GM12878 (cell line): ENCODE results near the gene CHST15. TPM values are rescaled to one million over a fixed set of nuclear protein-coding genes. Genes with fewer than 3 reads are reported as not detected.

Source experiments
- ATAC-seq: fragments of 200-7000 bp; cut with Tn5 transposase; 3 replicates; pipeline ENCODE4 v1.9.1; 2020; ENCODE audit warnings: mild to moderate bottlenecking, moderate library complexity
- BruUV-seq: library from RNA; stranded (reverse); fragments of 400-500 nt; replicated peaks from 2 replicates; lab custom pipeline; 2021; lab: Mats Ljungman, UMichigan
- CTCF ChIA-PET: fragments of 300-600 bp; sonication (Branson Sonifier 250); formaldehyde crosslinking; extraction: SDS; loops from one replicate; lab custom pipeline; 2021; ENCODE audit warnings: inconsistent platforms; lab: Yijun Ruan, JAX
- POLR2A ChIA-PET: fragments of 350-600 bp; formaldehyde crosslinking; extraction: SDS; loops from one replicate; lab custom pipeline; 2021; ENCODE audit warnings: inconsistent platforms; lab: Charles Lee
- RAD21 ChIA-PET: fragments of 300-600 bp; sonication (Branson Sonifier 250); formaldehyde crosslinking; loops from one replicate; lab custom pipeline; 2023; ENCODE audit warnings: antibody characterized with exemption; ENCODE audit not compliant: unreplicated experiment; lab: Charles Lee
- SMC1A ChIA-PET: fragments of 300-600 bp; sonication (Branson Sonifier 250); formaldehyde crosslinking; loops from one replicate; lab custom pipeline; 2023; ENCODE audit not compliant: unreplicated experiment, uncharacterized antibody; lab: Charles Lee
- DNase-seq: peaks from one replicate; pipeline ENCODE4 v3.0.0-alpha.2; 2011; ENCODE audit warnings: low read depth, low spot score
- FAIRE-seq: peaks from 3 replicates; lab custom pipeline; 2011; peaks lifted over from hg19 to GRCh38; lab: Jason Lieb, UNC
- H2AFZ ChIP-seq: 2 replicates; pipeline ENCODE4 v1.6.0; 2011; ENCODE audit warnings: low read depth, low read length, control low read depth; ENCODE audit not compliant: control insufficient read depth
- H3K27ac ChIP-seq: 2 replicates; pipeline ENCODE4 v1.5.1; 2011; ENCODE audit warnings: control low read depth; ENCODE audit not compliant: control insufficient read depth, insufficient read depth
- H3K27me3 ChIP-seq, 2 experiments: replicated peaks in 1 of 2; 2 replicates each; pipeline versions ENCODE4 v1.6.0 to v1.6.1; 2011; ENCODE audit warnings: low read length in 1 of 2; ENCODE audit not compliant: control insufficient read depth in 2 of 2, insufficient read depth in 2 of 2
- H3K36me3 ChIP-seq, 2 experiments: 2 replicates each; pipeline ENCODE4 v1.5.1; 2011; ENCODE audit warnings: low read length in 1 of 2; ENCODE audit not compliant: control insufficient read depth in 2 of 2, insufficient read depth in 2 of 2
- H3K4me1 ChIP-seq: 2 replicates; pipeline ENCODE4 v1.6.1; 2011; ENCODE audit warnings: mild to moderate bottlenecking, low read length, moderate library complexity, mixed read lengths; ENCODE audit not compliant: control insufficient read depth, insufficient read depth
- H3K4me2 ChIP-seq: 2 replicates; pipeline ENCODE4 v1.6.0; 2011; ENCODE audit warnings: control low read depth; ENCODE audit not compliant: control insufficient read depth, insufficient read depth
- H3K4me3 ChIP-seq: fragments of 200-600 bp; sonication (generic); 2 replicates; pipeline ENCODE4 v1.5.1; 2016
- H3K79me2 ChIP-seq: 2 replicates; pipeline ENCODE4 v1.6.0; 2011; ENCODE audit warnings: low read length; ENCODE audit not compliant: control insufficient read depth, insufficient read depth
- H3K9ac ChIP-seq: 2 replicates; pipeline ENCODE4 v1.8.0; 2011; ENCODE audit warnings: low read length, control low read depth, mixed read lengths; ENCODE audit not compliant: control insufficient read depth, insufficient read depth
- H3K9me3 ChIP-seq: replicated peaks from 3 replicates; pipeline ENCODE4 v1.5.1; 2011; ENCODE audit warnings: mild to moderate bottlenecking, low read length; ENCODE audit not compliant: control insufficient read depth, insufficient read depth
- H4K20me1 ChIP-seq: 2 replicates; pipeline ENCODE4 v1.6.0; 2011; ENCODE audit not compliant: control insufficient read depth, insufficient read depth
- ASH2L ChIP-seq: fragments of 300-600, 200-600 bp; sonication (generic); IDR thresholded peaks from 2 replicates; pipeline ENCODE4 v1.6.1; 2017; ENCODE audit warnings: low read depth, mild to moderate bottlenecking, borderline replicate concordance
- BRCA1 ChIP-seq: IDR thresholded peaks from 2 replicates; pipeline ENCODE4 v1.6.1; 2011; ENCODE audit warnings: low read depth, low read length, improper control_type of control experiment
- DPF2 ChIP-seq: fragments of 450-650 bp; IDR thresholded peaks from 2 replicates; pipeline ENCODE4 v1.6.1; 2017; ENCODE audit warnings: mild to moderate bottlenecking
- EZH2 ChIP-seq: IDR thresholded peaks from 2 replicates; pipeline ENCODE4 v1.6.1; 2012; ENCODE audit warnings: low read depth, mild to moderate bottlenecking, control low read depth, inconsistent platforms, low read length, borderline replicate concordance; ENCODE audit not compliant: control insufficient read depth
- FOS ChIP-seq: IDR thresholded peaks from 3 replicates; pipeline ENCODE4 v1.6.1; 2011; ENCODE audit warnings: borderline replicate concordance; ENCODE audit not compliant: insufficient read length; ENCODE audit errors: extremely low read depth
- FOXK2 ChIP-seq: fragments of 450-650 bp; IDR thresholded peaks from 2 replicates; pipeline ENCODE4 v1.6.1; 2017; ENCODE audit warnings: mild to moderate bottlenecking, moderate library complexity
- IRF4 ChIP-seq: IDR thresholded peaks from 2 replicates; pipeline ENCODE4 v1.6.1; 2011; ENCODE audit warnings: low read depth, low read length
- MTA3 ChIP-seq: IDR thresholded peaks from 2 replicates; pipeline ENCODE4 v1.6.1; 2012; ENCODE audit warnings: low read length, inconsistent platforms, borderline replicate concordance
- MXI1 ChIP-seq: fragments of 150-350 bp; IDR thresholded peaks from 2 replicates; pipeline ENCODE4 v1.6.1; 2011; ENCODE audit warnings: low read depth, mild to moderate bottlenecking, inconsistent platforms, low read length, improper control_type of control experiment
- NFYA ChIP-seq: IDR thresholded peaks from 2 replicates; pipeline ENCODE4 v1.6.1; 2011; ENCODE audit warnings: low read depth, mild to moderate bottlenecking, low read length, improper control_type of control experiment, borderline replicate concordance
- POU2F2 ChIP-seq: IDR thresholded peaks from 3 replicates; pipeline ENCODE4 v1.6.1; 2011; ENCODE audit warnings: low read depth, mild to moderate bottlenecking, low read length, borderline replicate concordance
- RUNX3 ChIP-seq: IDR thresholded peaks from 2 replicates; pipeline ENCODE4 v1.6.1; 2012; ENCODE audit warnings: low read length, inconsistent platforms
- SP1 ChIP-seq: IDR thresholded peaks from one replicate; pipeline ENCODE4 v1.6.1; 2011; ENCODE audit warnings: low read depth, low read length
- SREBF1 ChIP-seq: IDR thresholded peaks from 2 replicates; pipeline ENCODE4 v1.6.1; 2012; ENCODE audit warnings: mild to moderate bottlenecking, low read length
- TAF1 ChIP-seq: IDR thresholded peaks from 2 replicates; pipeline ENCODE4 v1.6.1; 2011; ENCODE audit warnings: mild to moderate bottlenecking, low read depth, low read length, borderline replicate concordance
- ZNF217 ChIP-seq: fragments of 450-650 bp; IDR thresholded peaks from 2 replicates; pipeline ENCODE4 v1.6.1; 2017; ENCODE audit warnings: antibody characterized with exemption, mild to moderate bottlenecking
- ZSCAN29 ChIP-seq: fragments of 450-650 bp; IDR thresholded peaks from 2 replicates; pipeline ENCODE4 v1.6.1; 2017; ENCODE audit warnings: mild to moderate bottlenecking, moderate library complexity
- WGBS: methylation state at CpG from one replicate; pipeline ENCODE4 v1.1.6; 2016; ENCODE audit warnings: low lambda C conversion rate; ENCODE audit not compliant: insufficient replicate concordance, insufficient coverage; ENCODE audit errors: missing lambda C conversion rate; 5-methylcytosine and 5-hydroxymethylcytosine counted together
- in situ Hi-C: fragments of 300-500 bp; cut with MboI; formaldehyde crosslinking; loops from 9 replicates; pipeline ENCODE4 v1.14.3; 2018; ENCODE audit warnings: mixed read lengths
- intact Hi-C: fragments of 100-400 bp; cut with micrococcal nuclease; formaldehyde crosslinking; loops from one replicate; pipeline ENCODE4 v1.14.2; 2022; ENCODE audit not compliant: unreplicated experiment
- polyA plus RNA-seq, 11 experiments: library from polyadenylated mRNA; depleted of rRNA in 4 of 11; unstranded in 6 of 11; stranded (reverse) in 5 of 11; fragments of >200 nt; fragmentation: Nextera tagmentation in 4 of 11; fragmentation: Illumina TruSeq in 1 of 11; extraction: Ambion mirVana in 4 of 11; extraction: Trizol in 1 of 11; gene quantifications; 1 replicate in 1 of 11; 2 replicates in 10 of 11; pipeline versions ENCODE4 v1.2.1 to v1.2.3, GENCODE V29; 2011 to 2016; ENCODE audit warnings: inconsistent platforms in 2 of 11, missing spikeins in 2 of 11, low read depth in 1 of 11
- total RNA-seq, 4 experiments: library from RNA; depleted of rRNA in 3 of 4; stranded (reverse); fragments of >200 nt in 3 of 4; fragmentation: Illumina TruSeq in 1 of 4; extraction: Trizol in 1 of 4; gene quantifications; 2 replicates each; pipeline versions ENCODE4 v1.2.1 to v1.2.3, GENCODE V29; 2013 to 2021

Gene CHST15
- total and polyA plus RNA-seq, 10 of the 15 experiments (the other 5 are each of a cell fraction or from before 2014, with no cell fraction given): 0.02 to 0.53 (median 0.05) TPM; not detected in 1

DNA sequence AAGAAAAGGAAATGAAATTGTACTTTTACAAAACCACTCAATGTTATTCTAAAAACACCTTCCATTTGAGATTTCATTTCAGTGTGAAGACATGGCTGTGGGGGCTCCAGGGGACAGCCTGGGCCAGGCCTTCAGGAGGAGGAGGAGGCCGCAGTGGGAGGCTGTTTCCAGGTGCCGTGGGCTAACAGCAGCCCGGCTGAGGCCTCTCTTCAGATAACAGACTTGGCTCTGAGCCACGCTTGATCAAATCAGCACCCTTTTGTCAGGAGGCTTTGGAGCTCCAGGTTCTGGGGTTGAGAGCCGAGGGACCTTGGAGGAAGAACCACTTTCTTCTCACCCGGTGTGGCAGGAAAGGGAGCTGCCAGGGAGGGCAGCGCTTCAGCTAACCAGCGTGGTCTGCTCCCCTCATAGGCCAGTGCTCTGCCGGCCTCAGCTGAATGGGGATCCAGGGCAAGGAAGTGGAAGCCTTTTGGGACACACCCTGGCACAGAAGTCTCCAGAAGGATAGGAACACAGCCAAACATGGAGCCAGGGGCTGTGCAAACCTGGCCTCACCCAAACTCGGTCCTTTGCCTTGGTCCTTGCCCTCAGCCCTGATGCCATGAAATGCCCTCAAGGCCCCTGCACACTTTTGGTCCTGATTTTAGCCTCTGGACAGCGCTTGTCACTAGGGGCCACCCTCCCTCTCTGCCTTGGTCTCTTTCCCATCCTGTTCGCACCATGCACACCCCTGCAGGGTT is 23.5 kb upstream of the CHST15 start:
- FAIRE-seq (no peak), ATAC-seq (no peak), DNase-seq (no peak)
- Histone ChIP-seq H3K27ac (no peak overlapping the region), H3K4me1 (peaks cover 5% of the 10 kb centered on the region; the same call in 1 of the 2 replicates), H3K4me2 (no peak overlapping the region), H3K9ac (no peak overlapping the region), H3K36me3 (no peaks in the 10 kb centered on the region), H3K79me2 (no peaks in the 10 kb centered on the region), H2AFZ (no peak overlapping the region), H3K9me3 (no peaks in the 10 kb centered on the region), H3K27me3 (peaks cover 0 to 8% of the 10 kb centered on the region in 2 experiments; a peak in 2 of 4 replicates), H4K20me1 (no peaks in the 10 kb centered on the region), H3K4me3 (no peak overlapping the region)
- WGBS: 57% methylated on average over 12 of the region's 12 CpGs
- ChIA-PET SMC1A (no interaction called here), POLR2A (no interaction called here), CTCF (no interaction called here), RAD21 (no interaction called here)
- TF ChIP-seq MTA3 (no peak), IRF4 (no peak), POU2F2 (no peak), SREBF1 (no peak), DPF2 (no peak), RUNX3 (no peak), FOXK2 (no peak), ZSCAN29 (no peak)
- intact Hi-C loops: loop anchor here (5.0 kb wide), 1 partner anchor 270 kb away; no protein-coding TSS in a partner anchor
- no TSS peak for BruUV-seq
- in situ Hi-C loops: no loop called here

- FAIRE-seq: no peak
- H3K9ac ChIP-seq: no peak overlapping the region
- ChIA-PET SMC1A (no interaction called here), POLR2A (no interaction called here), CTCF (no interaction called here), RAD21 (no interaction called here)
- H2AFZ ChIP-seq: no peak overlapping the region
- no peaks in the 10 kb centered on the region for H3K36me3 ChIP-seq
- H3K4me1 ChIP-seq: peaks cover under 1% of the 10 kb centered on the region; the same call in 1 of the 2 replicates
- DNase-seq: no peak
- H3K4me2 ChIP-seq: no peak overlapping the region
- BruUV-seq: no TSS peak
- intact Hi-C loops: loop anchor here (5.0 kb wide), 1 partner anchor 273 kb away; no protein-coding TSS in a partner anchor
- no peaks in the 10 kb centered on the region for H3K9me3 ChIP-seq
- no peaks in the 10 kb centered on the region for H4K20me1 ChIP-seq
- in situ Hi-C loops: no loop called here
- no peak overlapping the region for H3K27ac ChIP-seq
- peaks cover 0 to 8% of the 10 kb centered on the region in 2 experiments; a peak in 3 of 4 replicates for H3K27me3 ChIP-seq
- ATAC-seq: no peak
- no peak overlapping the region for H3K4me3 ChIP-seq
- no peaks in the 10 kb centered on the region for H3K79me2 ChIP-seq
- WGBS: 53% methylated on average over 4 of the region's 4 CpGs
- no peak for TF ChIP-seq SP1
- no peak for TF ChIP-seq MXI1
- no peak for TF ChIP-seq ASH2L
- no peak for TF ChIP-seq NFYA
- TF ChIP-seq TAF1: no peak
- no peak for TF ChIP-seq ZNF217
- no peak for TF ChIP-seq BRCA1
- no peak for TF ChIP-seq FOS
- no peak for TF ChIP-seq EZH2
Observed at GRCh38 chr10:124114696-124115095, 21.3 kb upstream of the CHST15 start.
